ENCODE data around the gene PRR16. TPM values are rescaled to one million over a fixed set of nuclear protein-coding genes. Genes with fewer than 3 reads are reported as not detected.

The PRR16 gene
- total RNA-seq, 2 experiments from 2014 or later, result not detected

DNA sequence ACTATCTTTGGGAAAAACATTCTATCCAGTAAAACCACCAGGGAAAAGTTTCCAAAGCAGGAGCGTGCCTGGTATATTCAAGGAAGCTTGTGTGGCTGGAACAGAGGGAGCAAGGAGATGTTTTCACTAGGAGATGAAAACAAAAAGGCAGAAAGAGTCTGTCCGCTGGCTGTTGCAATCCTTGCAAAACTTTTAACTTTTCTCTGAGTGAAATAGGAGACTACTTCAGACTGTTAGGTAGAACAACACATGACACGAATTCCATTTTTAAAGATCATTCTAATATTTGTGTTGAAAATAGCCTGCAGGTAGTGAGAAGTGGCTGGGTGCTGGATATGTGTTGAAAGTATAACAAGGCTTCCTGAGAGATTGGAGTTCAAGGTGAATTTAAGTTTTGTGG lies 69.5 kb downstream of the PRR16 start:
- ChIA-PET CTCF (no interaction called here), POLR2A (no interaction called here)
- intact Hi-C loops (cut with micrococcal nuclease), result no loop called here
- no peaks in the 10 kb centered on the region for H3K36me3 Mint-ChIP-seq (ENCODE audit: low read depth)
- H3K27ac Mint-ChIP-seq, result no peak overlapping the region
- H3K9me3 Mint-ChIP-seq, result no peaks in the 10 kb centered on the region
- no peaks in the 10 kb centered on the region for H3K4me1 Mint-ChIP-seq (ENCODE audit: low read depth)
- no peak overlapping the region for H3K4me3 Mint-ChIP-seq
- DNase-seq (no peak), ATAC-seq (no peak)
- no peaks in the 10 kb centered on the region for H3K27me3 Mint-ChIP-seq
- TF ChIP-seq, protein P1, sequence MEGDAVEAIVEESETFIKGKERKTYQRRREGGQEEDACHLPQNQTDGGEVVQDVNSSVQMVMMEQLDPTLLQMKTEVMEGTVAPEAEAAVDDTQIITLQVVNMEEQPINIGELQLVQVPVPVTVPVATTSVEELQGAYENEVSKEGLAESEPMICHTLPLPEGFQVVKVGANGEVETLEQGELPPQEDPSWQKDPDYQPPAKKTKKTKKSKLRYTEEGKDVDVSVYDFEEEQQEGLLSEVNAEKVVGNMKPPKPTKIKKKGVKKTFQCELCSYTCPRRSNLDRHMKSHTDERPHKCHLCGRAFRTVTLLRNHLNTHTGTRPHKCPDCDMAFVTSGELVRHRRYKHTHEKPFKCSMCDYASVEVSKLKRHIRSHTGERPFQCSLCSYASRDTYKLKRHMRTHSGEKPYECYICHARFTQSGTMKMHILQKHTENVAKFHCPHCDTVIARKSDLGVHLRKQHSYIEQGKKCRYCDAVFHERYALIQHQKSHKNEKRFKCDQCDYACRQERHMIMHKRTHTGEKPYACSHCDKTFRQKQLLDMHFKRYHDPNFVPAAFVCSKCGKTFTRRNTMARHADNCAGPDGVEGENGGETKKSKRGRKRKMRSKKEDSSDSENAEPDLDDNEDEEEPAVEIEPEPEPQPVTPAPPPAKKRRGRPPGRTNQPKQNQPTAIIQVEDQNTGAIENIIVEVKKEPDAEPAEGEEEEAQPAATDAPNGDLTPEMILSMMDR (IDR thresholded peaks at IDR 0.05), result no peak

DNA sequence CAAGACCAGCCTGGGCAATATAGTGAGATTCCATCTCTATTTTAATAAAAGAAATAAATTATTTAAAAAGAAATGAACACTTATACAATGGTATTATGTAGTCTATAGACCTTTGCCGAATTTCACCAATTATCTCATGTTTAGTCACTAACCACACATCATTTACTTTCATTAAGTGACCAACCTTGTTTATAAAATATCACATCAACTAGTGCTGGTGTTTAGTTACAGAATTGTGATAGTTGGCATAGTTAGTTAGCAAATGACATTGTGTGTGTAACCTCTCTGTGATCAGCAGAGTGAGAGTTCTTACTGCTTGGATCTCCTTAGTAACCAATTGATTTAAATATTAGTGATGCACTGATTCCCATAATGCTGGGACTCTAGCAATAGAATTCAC lies 71.8 kb downstream of the PRR16 start:
- no peak for ATAC-seq
- ChIA-PET CTCF (no interaction called here), POLR2A (no interaction called here)
- no peak overlapping the region for H3K4me3 Mint-ChIP-seq
- H3K27ac Mint-ChIP-seq, result no peak overlapping the region
- no peaks in the 10 kb centered on the region for H3K27me3 Mint-ChIP-seq
- H3K4me1 Mint-ChIP-seq (ENCODE audit: low read depth), result no peaks in the 10 kb centered on the region
- TF ChIP-seq, protein P1 (IDR thresholded peaks at IDR 0.05), result no peak
- intact Hi-C loops (cut with micrococcal nuclease), result no loop called here
- H3K9me3 Mint-ChIP-seq, result no peaks in the 10 kb centered on the region
- no peak for DNase-seq
- H3K36me3 Mint-ChIP-seq (ENCODE audit: low read depth), result no peaks in the 10 kb centered on the region

DNA sequence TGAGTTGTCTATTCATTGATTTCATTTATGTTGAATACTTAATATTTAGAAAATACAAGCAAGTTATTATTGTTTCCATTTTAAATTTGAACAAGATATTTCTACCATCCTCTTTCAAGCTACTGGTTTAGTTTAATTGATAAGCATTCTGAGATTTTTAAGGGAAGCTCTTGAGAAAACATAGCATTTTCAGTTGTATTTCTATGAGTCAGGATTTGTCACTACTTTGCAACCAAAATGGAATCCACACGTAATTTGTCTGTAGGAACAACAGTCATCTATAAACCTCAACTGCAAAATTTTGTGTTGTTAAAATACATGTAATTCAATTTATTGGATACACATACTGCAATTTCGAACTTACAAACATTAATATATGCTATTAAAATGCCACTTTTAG lies 74.0 kb downstream of the PRR16 start:
- POLR2A ChIA-PET, result no interaction called here
- DNase-seq (no peak), ATAC-seq (no peak)
- Mint-ChIP-seq H3K36me3 (ENCODE audit: low read depth) (no peaks in the 10 kb centered on the region), H3K27ac (no peak overlapping the region), H3K4me3 (no peak overlapping the region), H3K27me3 (no peaks in the 10 kb centered on the region), H3K4me1 (ENCODE audit: low read depth) (no peaks in the 10 kb centered on the region), H3K9me3 (no peaks in the 10 kb centered on the region)
- CTCF ChIA-PET, result no interaction called here
- intact Hi-C loops (cut with micrococcal nuclease), result no loop called here
- TF ChIP-seq, protein P1 (IDR thresholded peaks at IDR 0.05), result no peak

GRCh38 chr5:120538644-120539043 lies 74.5 kb downstream of the PRR16 start:
- Mint-ChIP-seq H3K4me3 (no peak overlapping the region), H3K27ac (no peak overlapping the region), H3K36me3 (ENCODE audit: low read depth) (no peaks in the 10 kb centered on the region), H3K4me1 (ENCODE audit: low read depth) (no peaks in the 10 kb centered on the region), H3K27me3 (no peaks in the 10 kb centered on the region), H3K9me3 (no peaks in the 10 kb centered on the region)
- ATAC-seq (no peak), DNase-seq (no peak)
- TF ChIP-seq, protein P1 (IDR thresholded peaks at IDR 0.05), result no peak
- intact Hi-C loops (cut with micrococcal nuclease), result no loop called here
- ChIA-PET POLR2A (no interaction called here), CTCF (no interaction called here)

GRCh38 chr5:120539471-120539870 lies 75.4 kb downstream of the PRR16 start:
- H3K36me3 Mint-ChIP-seq (ENCODE audit: low read depth), result no peaks in the 10 kb centered on the region
- H3K9me3 Mint-ChIP-seq, result no peaks in the 10 kb centered on the region
- no peak for ATAC-seq
- no peaks in the 10 kb centered on the region for H3K4me1 Mint-ChIP-seq (ENCODE audit: low read depth)
- intact Hi-C loops (cut with micrococcal nuclease), result no loop called here
- ChIA-PET CTCF (no interaction called here), POLR2A (no interaction called here)
- TF ChIP-seq, protein P1 (IDR thresholded peaks at IDR 0.05), result no peak
- no peak overlapping the region for H3K4me3 Mint-ChIP-seq
- DNase-seq, result no peak
- H3K27ac Mint-ChIP-seq, result no peak overlapping the region
- H3K27me3 Mint-ChIP-seq, result no peaks in the 10 kb centered on the region
